SK-N-SH (cell line): ENCODE measurements around the gene FUT6.

Source experiments
- CTCF ChIP-seq: fragments of 200-600 bp; sonication (generic); IDR thresholded peaks from 2 replicates; pipeline ENCODE4 v1.6.1; 2017; ENCODE audit warnings: antibody characterized with exemption, mild to moderate bottlenecking, moderate library complexity
- EZH2phosphoT487 ChIP-seq: fragments of 200-600 bp; sonication (generic); IDR thresholded peaks from 2 replicates; pipeline ENCODE4 v1.6.1; 2017; ENCODE audit warnings: low read depth, mixed run types, mild to moderate bottlenecking, antibody characterized with exemption, moderate library complexity, borderline replicate concordance
- FOXJ3 ChIP-seq: sonication (generic); formaldehyde crosslinking; IDR thresholded peaks from 2 replicates; pipeline ENCODE4 v1.5.1; 2020; ENCODE audit warnings: mild to moderate bottlenecking, missing genetic modification reagents
- GABPA ChIP-seq: IDR thresholded peaks from 2 replicates; pipeline ENCODE4 v1.4.0; 2012; ENCODE audit warnings: low read depth, mild to moderate bottlenecking
- NFIC ChIP-seq: IDR thresholded peaks from 2 replicates; pipeline ENCODE4 v1.4.0; 2012; ENCODE audit warnings: borderline replicate concordance
- POLR2AphosphoS5 ChIP-seq: IDR thresholded peaks from 2 replicates; pipeline ENCODE4 v1.6.1; 2012; ENCODE audit warnings: low read depth, low read length
- RAD21 ChIP-seq: IDR thresholded peaks from 2 replicates; pipeline ENCODE4 v1.6.1; 2012; ENCODE audit warnings: mild to moderate bottlenecking, low read length
- RCOR1 ChIP-seq: fragments of 150-350 bp; IDR thresholded peaks from 2 replicates; pipeline ENCODE4 v1.6.1; 2017; ENCODE audit warnings: antibody characterized with exemption, low read length
- REST ChIP-seq: IDR thresholded peaks from 2 replicates; pipeline ENCODE4 v1.6.1; 2012; ENCODE audit warnings: mild to moderate bottlenecking, low read depth, low read length, moderate library complexity
- RFX5 ChIP-seq: IDR thresholded peaks from 2 replicates; pipeline ENCODE4 v1.6.1; 2012; ENCODE audit warnings: mild to moderate bottlenecking, improper control_type of control experiment, low read length
- SIN3A ChIP-seq: IDR thresholded peaks from 2 replicates; pipeline ENCODE4 v1.6.1; 2012; ENCODE audit warnings: low read depth, mild to moderate bottlenecking, low read length, moderate library complexity, borderline replicate concordance
- TAF1 ChIP-seq: IDR thresholded peaks from 2 replicates; pipeline ENCODE4 v1.6.1; 2012; ENCODE audit warnings: low read depth, mild to moderate bottlenecking, low read length, moderate library complexity, borderline replicate concordance
- USF1 ChIP-seq: IDR thresholded peaks from 2 replicates; pipeline ENCODE4 v1.4.0; 2012; ENCODE audit warnings: low read depth, borderline replicate concordance

- no peak for TF ChIP-seq RCOR1
- no peak for TF ChIP-seq CTCF
- no peak for TF ChIP-seq SIN3A
- TF ChIP-seq TAF1, result no peak
- TF ChIP-seq FOXJ3, result no peak
- no peak for TF ChIP-seq GABPA
- TF ChIP-seq REST, result no peak
- TF ChIP-seq RAD21, result no peak
- TF ChIP-seq NFIC, result no peak
- no peak for TF ChIP-seq USF1
- TF ChIP-seq EZH2phosphoT487, result no peak
- TF ChIP-seq POLR2AphosphoS5, result no peak
- no peak for TF ChIP-seq RFX5
These were observed 44.1 kb downstream of the FUT6 start for GRCh38 chr19:5795382-5795919.
